Measurements from ENCODE around the gene RAET1L. TPM values are rescaled to one million over a fixed set of nuclear protein-coding genes. Genes with fewer than 3 reads are reported as not detected.
"Not testable (repeated sequence)": the region's sequence is repeated elsewhere in the genome, so short reads cannot be mapped to it uniquely, and the experiment has no call there.

Gene RAET1L
- total and polyA plus RNA-seq, 2 donors (not counting 3 experiments of a cell fraction or from before 2014, with no cell fraction given) = not detected

- Histone ChIP-seq H3K4me3 (replicated peaks in 1 of 3; ENCODE audit: insufficient read depth in 1 of 3, low read depth in 1 of 3, low read length in 3 of 3) (no peak overlapping the region), H3K4me2 (ENCODE audit: insufficient read depth, low read length) (no peak overlapping the region), H3K4me1 (ENCODE audit: control insufficient read depth, extremely low read depth, insufficient read depth, low read length) (no peaks in the 10 kb centered on the region), H3K9ac (replicated peaks; ENCODE audit: extremely low read depth, insufficient read depth, low read length) (no peak overlapping the region), H3K36me3 (ENCODE audit: control insufficient read depth in 2 of 2, extremely low read depth in 1 of 2, insufficient read depth in 2 of 2, low read length in 2 of 2) (no peaks in the 10 kb centered on the region), H4K20me1 (replicated peaks; ENCODE audit: control insufficient read depth, extremely low read depth, insufficient read depth, low read length) (no peaks in the 10 kb centered on the region), H3K9me1 (replicated peaks; ENCODE audit: control insufficient read depth, extremely low read depth, insufficient read depth, low read length) (no peaks in the 10 kb centered on the region), H3K9me3 (replicated peaks; ENCODE audit: control insufficient read depth, insufficient read depth, low read length) (no peaks in the 10 kb centered on the region), H3K27me3 (ENCODE audit: control insufficient read depth in 2 of 2, insufficient read depth in 2 of 2, low read length in 2 of 2) (peaks cover 23 to 33% of the 10 kb centered on the region in 2 experiments), H2AFZ (ENCODE audit: low read depth, low read length) (no peak overlapping the region), H3K27ac (ENCODE audit: insufficient read depth, low read depth, low read length) (no peak overlapping the region), H3K79me2 (ENCODE audit: control insufficient read depth, insufficient read depth, low read length) (no peaks in the 10 kb centered on the region)
- TF ChIP-seq EZH2 (IDR thresholded peaks at IDR 0.05; ENCODE audit: borderline replicate concordance, low read depth, low read length, severe bottlenecking) = no peak
- TF ChIP-seq JUN (IDR thresholded peaks at IDR 0.05; ENCODE audit: borderline replicate concordance, insufficient read depth, insufficient read length, low read depth) = no peak
- no peak for TF ChIP-seq CTCF (IDR thresholded peaks at IDR 0.05; ENCODE audit: extremely low read depth in 1 of 2, insufficient read depth in 1 of 2, low read depth in 1 of 2, low read length in 2 of 2)
- no peak for TF ChIP-seq POLR2A (IDR thresholded peaks at IDR 0.05; ENCODE audit: low read depth, low read length)
- no peak for TF ChIP-seq GATA2 (IDR thresholded peaks at IDR 0.05; ENCODE audit: insufficient read depth, insufficient read length, low read depth, low read length)
- no peak for TF ChIP-seq POLR2AphosphoS5 (IDR thresholded peaks at IDR 0.05; ENCODE audit: insufficient read depth, low read depth, low read length)
- TF ChIP-seq MYC (IDR thresholded peaks at IDR 0.05; ENCODE audit: low read depth, low read length) = no peak
- TF ChIP-seq FOS (IDR thresholded peaks at IDR 0.05; ENCODE audit: borderline replicate concordance, insufficient read depth, low read length) = no peak
- TF ChIP-seq MAX (IDR thresholded peaks at IDR 0.05; ENCODE audit: insufficient read depth, insufficient read length) = no peak
- FAIRE-seq (no peak), DNase-seq (ENCODE audit: low read depth, low spot score) (no peak)
- no TSS peak for BruUV-seq (replicated peaks)
- dilution Hi-C loops (cut with MboI; ENCODE audit: extremely low pct_ligation_motif_present, low sequenced_read_pairs) = no loop called here
- CTCF ChIA-PET = no interaction called here
- POLR2A ChIA-PET = no interaction called here
- intact Hi-C loops (cut with micrococcal nuclease) = loop anchor here (5.0 kb wide), 2 partner anchors 187 to 297 kb away; no protein-coding TSS in a partner anchor
Measured at GRCh38 chr6:150018846-150019580, 6.3 kb downstream of the RAET1L start.

GRCh38 chr6:150017186-150017521 is 8.2 kb downstream of the RAET1L start:
- H3K36me3 ChIP-seq (ENCODE audit: control insufficient read depth in 2 of 2, extremely low read depth in 1 of 2, insufficient read depth in 2 of 2, low read length in 2 of 2); H3K9ac ChIP-seq (replicated peaks; ENCODE audit: extremely low read depth, insufficient read depth, low read length); H3K9me1 ChIP-seq (replicated peaks; ENCODE audit: control insufficient read depth, extremely low read depth, insufficient read depth, low read length); DNase-seq (ENCODE audit: low read depth, low spot score); H3K9me3 ChIP-seq (replicated peaks; ENCODE audit: control insufficient read depth, insufficient read depth, low read length); H3K4me2 ChIP-seq (ENCODE audit: insufficient read depth, low read length); dilution Hi-C loops (cut with MboI; ENCODE audit: extremely low pct_ligation_motif_present, low sequenced_read_pairs); H4K20me1 ChIP-seq (replicated peaks; ENCODE audit: control insufficient read depth, extremely low read depth, insufficient read depth, low read length); BruUV-seq (replicated peaks); POLR2A ChIA-PET; H3K4me1 ChIP-seq (ENCODE audit: control insufficient read depth, extremely low read depth, insufficient read depth, low read length); H3K4me3 ChIP-seq (replicated peaks in 1 of 3; ENCODE audit: insufficient read depth in 1 of 3, low read depth in 1 of 3, low read length in 3 of 3); H3K79me2 ChIP-seq (ENCODE audit: control insufficient read depth, insufficient read depth, low read length); FAIRE-seq; H3K27ac ChIP-seq (ENCODE audit: insufficient read depth, low read depth, low read length); H2AFZ ChIP-seq (ENCODE audit: low read depth, low read length): not testable (repeated sequence)
- peaks cover 33 to 51% of the 10 kb centered on the region in 2 experiments for H3K27me3 ChIP-seq (ENCODE audit: control insufficient read depth in 2 of 2, insufficient read depth in 2 of 2, low read length in 2 of 2)
- intact Hi-C loops (cut with micrococcal nuclease) = loop anchor here (1.0 to 5.0 kb wide), 3 partner anchors 83 to 295 kb away; no protein-coding TSS in a partner anchor
- CTCF ChIA-PET = interaction anchor here (0.5 to 2.1 kb wide), 31 partner anchors 10 to 798 kb away, joined by 3 to 63 read pairs (median 5); partner anchors contain the start of genes ULBP1 and ULBP3
